ENCODE measurements around the gene MACROD2. TPM values are rescaled to one million over a fixed set of nuclear protein-coding genes. Genes with fewer than 3 reads are reported as not detected.

Gene MACROD2
- total RNA-seq, 2 donors from 2014 or later, result 0.95 to 4.2 TPM

DNA sequence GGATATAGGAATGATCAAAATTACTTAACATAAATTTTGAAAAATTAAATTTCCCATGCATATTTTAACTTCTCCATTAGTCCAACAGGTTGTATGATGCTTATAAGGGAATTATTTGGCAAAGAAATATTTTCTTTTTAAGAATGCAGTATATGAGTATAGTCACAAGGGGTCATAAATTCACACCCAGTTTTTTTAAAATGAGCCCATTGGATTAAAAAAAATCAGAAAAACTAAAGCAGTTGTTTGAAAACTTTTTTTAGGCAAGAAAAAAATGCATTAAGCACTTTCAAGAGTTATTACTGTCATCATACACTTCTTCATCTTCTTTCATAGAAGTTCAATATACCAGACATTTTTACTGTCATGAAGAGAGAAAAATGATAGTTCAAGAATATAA is 746.3 kb downstream of the MACROD2 start:
- DNase-seq (ENCODE audit: low spot score) (no peak), ATAC-seq (ENCODE audit: insufficient number of reproducible peaks, low FRiP score, low read depth) (no peak)
- no peaks in the 10 kb centered on the region for H3K36me3 ChIP-seq
- no peaks in the 10 kb centered on the region for H3K4me1 ChIP-seq (ENCODE audit: control insufficient read depth in 1 of 2, low read depth in 2 of 2)
- H3K27me3 ChIP-seq (replicated peaks; ENCODE audit: insufficient read depth), result no peaks in the 10 kb centered on the region
- TF ChIP-seq, protein P1, sequence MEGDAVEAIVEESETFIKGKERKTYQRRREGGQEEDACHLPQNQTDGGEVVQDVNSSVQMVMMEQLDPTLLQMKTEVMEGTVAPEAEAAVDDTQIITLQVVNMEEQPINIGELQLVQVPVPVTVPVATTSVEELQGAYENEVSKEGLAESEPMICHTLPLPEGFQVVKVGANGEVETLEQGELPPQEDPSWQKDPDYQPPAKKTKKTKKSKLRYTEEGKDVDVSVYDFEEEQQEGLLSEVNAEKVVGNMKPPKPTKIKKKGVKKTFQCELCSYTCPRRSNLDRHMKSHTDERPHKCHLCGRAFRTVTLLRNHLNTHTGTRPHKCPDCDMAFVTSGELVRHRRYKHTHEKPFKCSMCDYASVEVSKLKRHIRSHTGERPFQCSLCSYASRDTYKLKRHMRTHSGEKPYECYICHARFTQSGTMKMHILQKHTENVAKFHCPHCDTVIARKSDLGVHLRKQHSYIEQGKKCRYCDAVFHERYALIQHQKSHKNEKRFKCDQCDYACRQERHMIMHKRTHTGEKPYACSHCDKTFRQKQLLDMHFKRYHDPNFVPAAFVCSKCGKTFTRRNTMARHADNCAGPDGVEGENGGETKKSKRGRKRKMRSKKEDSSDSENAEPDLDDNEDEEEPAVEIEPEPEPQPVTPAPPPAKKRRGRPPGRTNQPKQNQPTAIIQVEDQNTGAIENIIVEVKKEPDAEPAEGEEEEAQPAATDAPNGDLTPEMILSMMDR (IDR thresholded peaks at IDR 0.05), result no peak
- no peak overlapping the region for H3K27ac ChIP-seq
- no peak overlapping the region for H3K4me3 ChIP-seq
- H3K9me3 ChIP-seq, result no peaks in the 10 kb centered on the region

DNA sequence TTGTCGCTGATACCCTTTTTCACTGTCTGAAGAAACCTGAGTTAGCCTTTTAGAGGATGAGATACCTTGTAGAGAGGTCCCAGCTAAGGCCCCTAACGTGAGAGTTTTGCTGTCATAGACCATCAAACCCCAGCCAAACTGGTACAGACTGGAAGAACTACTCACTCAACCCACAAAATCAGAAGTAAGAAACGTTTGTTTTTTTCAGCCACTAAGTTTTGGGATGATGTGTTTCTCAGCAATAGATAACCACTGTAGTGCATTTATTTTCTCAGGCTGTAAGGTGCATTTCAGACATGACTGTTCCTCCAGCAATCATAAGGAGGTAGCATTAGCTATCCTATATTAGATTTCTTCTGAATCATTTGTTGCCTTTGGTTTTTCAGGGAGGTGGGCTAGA is 749.4 kb downstream of the MACROD2 start:
- ATAC-seq (ENCODE audit: insufficient number of reproducible peaks, low FRiP score, low read depth) (no peak), DNase-seq (ENCODE audit: low spot score) (no peak)
- no peaks in the 10 kb centered on the region for H3K4me1 ChIP-seq (ENCODE audit: control insufficient read depth in 1 of 2, low read depth in 2 of 2)
- no peaks in the 10 kb centered on the region for H3K36me3 ChIP-seq
- H3K4me3 ChIP-seq, result no peak overlapping the region
- H3K27me3 ChIP-seq (replicated peaks; ENCODE audit: insufficient read depth), result no peaks in the 10 kb centered on the region
- no peaks in the 10 kb centered on the region for H3K9me3 ChIP-seq
- no peak overlapping the region for H3K27ac ChIP-seq
- TF ChIP-seq, protein P1 (IDR thresholded peaks at IDR 0.05), result no peak

DNA sequence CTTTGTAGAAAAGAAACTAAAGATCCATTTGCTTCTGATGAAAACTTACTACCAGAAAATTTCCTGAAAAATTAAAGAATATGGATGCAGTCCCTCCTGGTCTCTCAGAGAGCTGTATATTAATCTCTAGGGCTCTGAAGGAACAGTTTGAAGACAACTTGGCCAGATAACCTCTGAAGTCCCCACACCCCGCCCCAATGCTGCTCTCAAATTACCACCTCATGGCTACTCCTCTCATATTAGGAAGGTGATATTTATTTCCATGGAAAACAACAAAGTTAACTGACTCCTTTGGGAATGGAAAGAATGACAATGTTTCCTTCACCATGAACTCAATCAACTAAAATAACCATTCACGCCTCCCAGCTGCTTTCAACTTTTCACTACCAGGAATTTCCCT is 750.5 kb downstream of the MACROD2 start:
- no peaks in the 10 kb centered on the region for H3K36me3 ChIP-seq
- TF ChIP-seq, protein P1 (IDR thresholded peaks at IDR 0.05), result no peak
- no peak overlapping the region for H3K4me3 ChIP-seq
- H3K27me3 ChIP-seq (replicated peaks; ENCODE audit: insufficient read depth), result no peaks in the 10 kb centered on the region
- no peaks in the 10 kb centered on the region for H3K4me1 ChIP-seq (ENCODE audit: control insufficient read depth in 1 of 2, low read depth in 2 of 2)
- DNase-seq (ENCODE audit: low spot score), result no peak
- no peaks in the 10 kb centered on the region for H3K9me3 ChIP-seq
- no peak overlapping the region for H3K27ac ChIP-seq
- ATAC-seq (ENCODE audit: insufficient number of reproducible peaks, low FRiP score, low read depth), result no peak

DNA sequence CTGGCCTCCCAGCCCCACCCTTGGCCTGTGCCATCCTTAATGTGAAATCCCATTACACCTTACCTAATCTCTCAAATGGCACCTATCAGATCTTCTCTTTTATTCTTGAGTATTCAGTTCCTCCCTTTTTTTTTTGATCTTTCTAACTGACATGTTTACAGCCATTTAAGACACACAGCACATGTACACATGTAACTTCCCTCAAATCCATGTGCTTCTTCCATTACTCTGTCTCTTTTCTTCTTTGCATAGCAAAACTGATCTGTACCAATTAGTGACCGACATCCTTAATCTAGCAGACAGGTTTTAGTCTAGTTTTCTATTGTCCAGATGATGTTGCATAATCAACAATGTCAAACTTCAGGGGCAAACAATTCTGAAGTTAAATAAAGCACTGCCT is 755.9 kb downstream of the MACROD2 start:
- DNase-seq (ENCODE audit: low spot score) (no peak), ATAC-seq (ENCODE audit: insufficient number of reproducible peaks, low FRiP score, low read depth) (no peak)
- Histone ChIP-seq H3K4me3 (no peak overlapping the region), H3K36me3 (no peaks in the 10 kb centered on the region), H3K9me3 (no peaks in the 10 kb centered on the region), H3K27ac (no peak overlapping the region), H3K4me1 (ENCODE audit: control insufficient read depth in 1 of 2, low read depth in 2 of 2) (no peaks in the 10 kb centered on the region), H3K27me3 (replicated peaks; ENCODE audit: insufficient read depth) (no peaks in the 10 kb centered on the region)
- TF ChIP-seq, protein P1 (IDR thresholded peaks at IDR 0.05), result no peak

DNA sequence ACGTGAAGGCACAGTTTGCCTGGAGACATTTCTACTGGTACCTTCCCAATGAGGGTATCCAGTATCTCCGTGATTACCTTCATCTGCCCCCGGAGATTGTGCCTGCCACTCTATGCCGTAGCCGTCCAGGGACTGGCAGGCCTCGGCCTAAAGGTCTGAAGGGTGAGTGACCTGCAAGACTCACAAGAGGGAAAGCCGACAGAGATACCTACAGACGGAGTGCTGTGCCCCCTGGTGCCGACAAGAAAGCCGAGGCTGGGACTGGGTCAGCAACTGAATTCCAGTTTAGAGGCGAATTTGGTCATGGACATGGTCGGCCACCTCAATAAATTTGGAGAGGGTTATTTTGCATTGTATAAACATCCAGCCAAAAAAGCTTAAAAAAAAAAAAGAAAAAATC is 762.4 kb downstream of the MACROD2 start:
- Histone ChIP-seq H3K36me3 (no peaks in the 10 kb centered on the region), H3K9me3 (no peaks in the 10 kb centered on the region), H3K4me3 (no peak overlapping the region), H3K27ac (no peak overlapping the region), H3K27me3 (replicated peaks; ENCODE audit: insufficient read depth) (no peaks in the 10 kb centered on the region), H3K4me1 (ENCODE audit: control insufficient read depth in 1 of 2, low read depth in 2 of 2) (no peaks in the 10 kb centered on the region)
- DNase-seq (ENCODE audit: low spot score), result no peak
- TF ChIP-seq, protein P1 (IDR thresholded peaks at IDR 0.05), result no peak
- no peak for ATAC-seq (ENCODE audit: insufficient number of reproducible peaks, low FRiP score, low read depth)
